ENCODE data around the gene FRMD5.

GRCh38 chr15:43877371-43877770, 317.7 kb downstream of the FRMD5 start:
- no peak for TF ChIP-seq POLR2A (IDR thresholded peaks at IDR 0.05)
- no peak for TF ChIP-seq CTCF (IDR thresholded peaks at IDR 0.05)
